HEK293 (cell line): Measurements from ENCODE around the gene LHFPL4.

Source experiments
- CTCF ChIA-PET: fragments of 350-600 bp; formaldehyde crosslinking; extraction: SDS; loops from one replicate; lab custom pipeline; 2021; ENCODE audit warnings: antibody characterized with exemption; lab: Yijun Ruan, JAX
- POLR2A ChIA-PET: fragments of 300-600 bp; formaldehyde crosslinking; extraction: SDS; loops from one replicate; lab custom pipeline; 2020; ENCODE audit warnings: antibody characterized with exemption, inconsistent platforms; lab: Yijun Ruan, JAX
- H3K27ac ChIP-seq: fragments of 200-500 bp; sonication (Bioruptor generic); 2 replicates; pipeline ENCODE4 v1.5.1; 2014; ENCODE audit warnings: low read depth, low read length, control low read depth, inconsistent platforms; ENCODE audit errors: extremely low read depth
- H3K36me3 ChIP-seq, 2 experiments: fragments of 200-500 bp in 1 of 2; sonication (Bioruptor generic) in 1 of 2; 1 replicate in 1 of 2; 2 replicates in 1 of 2; pipeline ENCODE4 v1.5.1; 2014 to 2017; ENCODE audit warnings: inconsistent platforms in 2 of 2, low read length in 2 of 2; ENCODE audit not compliant: control insufficient read depth in 2 of 2, insufficient read depth in 1 of 2
- H3K4me1 ChIP-seq: fragments of 200-500 bp; sonication (Bioruptor generic); 2 replicates; pipeline ENCODE4 v1.5.1; 2014; ENCODE audit warnings: mild to moderate bottlenecking, low read length, inconsistent platforms; ENCODE audit not compliant: control insufficient read depth, insufficient read depth
- H3K4me3 ChIP-seq: 2 replicates; pipeline ENCODE4 v1.5.1; 2011; ENCODE audit warnings: low read depth, mild to moderate bottlenecking, control low read depth, low read length, moderate library complexity
- H3K9me3 ChIP-seq: fragments of 200-500 bp; sonication (Bioruptor generic); 2 replicates; pipeline ENCODE4 v1.5.1; 2014; ENCODE audit warnings: low read depth, low read length, inconsistent platforms; ENCODE audit not compliant: control insufficient read depth, insufficient read depth
- CTCF ChIP-seq: fragments of 450-650 bp; formaldehyde crosslinking; IDR thresholded peaks from 2 replicates; pipeline ENCODE4 v1.5.1; 2016; ENCODE audit warnings: missing biosample characterization, missing genetic modification characterization
- KLF9 ChIP-seq: fragments of 450-650 bp; formaldehyde crosslinking; IDR thresholded peaks from 2 replicates; pipeline ENCODE4 v1.5.1; 2016; ENCODE audit warnings: missing biosample characterization, missing genetic modification characterization, low read depth
- MYNN ChIP-seq: fragments of 450-650 bp; formaldehyde crosslinking; IDR thresholded peaks from 2 replicates; pipeline ENCODE4 v1.5.1; 2016; ENCODE audit warnings: missing biosample characterization, missing genetic modification characterization, borderline replicate concordance
- MZF1 ChIP-seq: fragments of 450-650 bp; formaldehyde crosslinking; IDR thresholded peaks from 2 replicates; pipeline ENCODE4 v1.5.1; 2017; ENCODE audit warnings: missing biosample characterization, missing genetic modification characterization, borderline replicate concordance
- RBAK ChIP-seq: fragments of 450-650 bp; formaldehyde crosslinking; IDR thresholded peaks from 2 replicates; pipeline ENCODE4 v1.5.1; 2016; ENCODE audit warnings: missing biosample characterization, missing genetic modification characterization
- SP2 ChIP-seq: fragments of 450-650 bp; formaldehyde crosslinking; IDR thresholded peaks from 2 replicates; pipeline ENCODE4 v1.5.1; 2016; ENCODE audit warnings: missing biosample characterization, missing genetic modification characterization
- ZBTB20 ChIP-seq: fragments of 450-650 bp; formaldehyde crosslinking; IDR thresholded peaks from 2 replicates; pipeline ENCODE4 v1.5.1; 2016; ENCODE audit warnings: missing biosample characterization, missing genetic modification characterization
- ZFP41 ChIP-seq: fragments of 450-650 bp; formaldehyde crosslinking; IDR thresholded peaks from 2 replicates; pipeline ENCODE4 v1.5.1; 2016; ENCODE audit warnings: missing biosample characterization, missing genetic modification characterization, borderline replicate concordance
- ZNF138 ChIP-seq: fragments of 450-650 bp; formaldehyde crosslinking; IDR thresholded peaks from 2 replicates; pipeline ENCODE4 v1.5.1; 2016; ENCODE audit warnings: missing biosample characterization, missing genetic modification characterization, borderline replicate concordance
- ZNF184 ChIP-seq: fragments of 450-650 bp; IDR thresholded peaks from 2 replicates; pipeline ENCODE4 v1.5.1; 2018; ENCODE audit warnings: missing biosample characterization, mild to moderate bottlenecking, missing genetic modification characterization
- ZNF248 ChIP-seq: fragments of 450-650 bp; formaldehyde crosslinking; IDR thresholded peaks from 2 replicates; pipeline ENCODE4 v1.5.1; 2017; ENCODE audit warnings: missing biosample characterization, missing genetic modification characterization
- ZNF302 ChIP-seq: fragments of 450-650 bp; formaldehyde crosslinking; IDR thresholded peaks from 2 replicates; pipeline ENCODE4 v1.5.1; 2016; ENCODE audit warnings: missing biosample characterization, missing genetic modification characterization, low read depth
- ZNF335 ChIP-seq: fragments of 450-650 bp; formaldehyde crosslinking; conservative IDR thresholded peaks from 2 replicates; pipeline ENCODE4 v1.5.1; 2016; ENCODE audit warnings: missing biosample characterization, missing genetic modification characterization
- ZNF48 ChIP-seq: fragments of 450-650 bp; formaldehyde crosslinking; IDR thresholded peaks from 2 replicates; pipeline ENCODE4 v1.5.1; 2016; ENCODE audit warnings: missing biosample characterization, missing genetic modification characterization
- ZNF558 ChIP-seq: fragments of 450-650 bp; formaldehyde crosslinking; IDR thresholded peaks from 2 replicates; pipeline ENCODE4 v1.5.1; 2016; ENCODE audit warnings: missing biosample characterization, missing genetic modification characterization
- ZNF645 ChIP-seq: fragments of 450-650 bp; formaldehyde crosslinking; IDR thresholded peaks from 2 replicates; pipeline ENCODE4; 2016; ENCODE audit warnings: missing biosample characterization, missing genetic modification characterization
- ZNF654 ChIP-seq: fragments of 450-650 bp; formaldehyde crosslinking; IDR thresholded peaks from 2 replicates; pipeline ENCODE4 v1.5.1; 2016; ENCODE audit warnings: low read depth, missing biosample characterization, missing genetic modification characterization
- ZNF670 ChIP-seq: fragments of 450-650 bp; formaldehyde crosslinking; IDR thresholded peaks from 2 replicates; pipeline ENCODE4 v1.5.1; 2016; ENCODE audit warnings: missing biosample characterization, missing genetic modification characterization, low read depth
- ZNF692 ChIP-seq: fragments of 450-650 bp; formaldehyde crosslinking; IDR thresholded peaks from 2 replicates; pipeline ENCODE4 v1.5.1; 2016; ENCODE audit warnings: missing biosample characterization, missing genetic modification characterization
- ZSCAN16 ChIP-seq: fragments of 450-650 bp; formaldehyde crosslinking; IDR thresholded peaks from 2 replicates; pipeline ENCODE4 v1.5.1; 2016; ENCODE audit warnings: missing biosample characterization, missing genetic modification characterization
- TF ChIP-seq, protein P1 (sequence below): fragments of 450-650 bp; formaldehyde crosslinking; IDR thresholded peaks from 2 replicates; pipeline ENCODE4 v1.5.1; 2017; ENCODE audit warnings: missing biosample characterization, missing genetic modification characterization
- TF ChIP-seq, protein P2 (sequence below): fragments of 450-650 bp; formaldehyde crosslinking; IDR thresholded peaks from 2 replicates; pipeline ENCODE4 v1.5.1; 2016; ENCODE audit warnings: missing biosample characterization, missing genetic modification characterization
- TF ChIP-seq, protein P3 (sequence below): IDR thresholded peaks from 2 replicates; pipeline ENCODE4 v1.6.1; 2011; ENCODE audit warnings: mild to moderate bottlenecking, low read depth, low read length, borderline replicate concordance

Gene LHFPL4

GRCh38 chr3:9503283-9503682, 50.3 kb downstream of the LHFPL4 start (continued):
- TF ChIP-seq CTCF (tag by site-specific recombination) (peak; percentile 73), ZBTB20 (no peak), SP2 (no peak), ZNF654 (tag by site-specific recombination) (peak; percentile 78), ZNF302 (tag by site-specific recombination) (no peak), ZNF248 (no peak)
- TF ChIP-seq, protein P1, sequence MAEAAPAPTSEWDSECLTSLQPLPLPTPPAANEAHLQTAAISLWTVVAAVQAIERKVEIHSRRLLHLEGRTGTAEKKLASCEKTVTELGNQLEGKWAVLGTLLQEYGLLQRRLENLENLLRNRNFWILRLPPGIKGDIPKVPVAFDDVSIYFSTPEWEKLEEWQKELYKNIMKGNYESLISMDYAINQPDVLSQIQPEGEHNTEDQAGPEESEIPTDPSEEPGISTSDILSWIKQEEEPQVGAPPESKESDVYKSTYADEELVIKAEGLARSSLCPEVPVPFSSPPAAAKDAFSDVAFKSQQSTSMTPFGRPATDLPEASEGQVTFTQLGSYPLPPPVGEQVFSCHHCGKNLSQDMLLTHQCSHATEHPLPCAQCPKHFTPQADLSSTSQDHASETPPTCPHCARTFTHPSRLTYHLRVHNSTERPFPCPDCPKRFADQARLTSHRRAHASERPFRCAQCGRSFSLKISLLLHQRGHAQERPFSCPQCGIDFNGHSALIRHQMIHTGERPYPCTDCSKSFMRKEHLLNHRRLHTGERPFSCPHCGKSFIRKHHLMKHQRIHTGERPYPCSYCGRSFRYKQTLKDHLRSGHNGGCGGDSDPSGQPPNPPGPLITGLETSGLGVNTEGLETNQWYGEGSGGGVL: no peak

- POLR2A ChIA-PET: no interaction called here
- Histone ChIP-seq H3K36me3 (no peaks in the 10 kb centered on the region), H3K4me1 (no peaks in the 10 kb centered on the region), H3K27ac (no peak overlapping the region), H3K9me3 (no peaks in the 10 kb centered on the region), H3K4me3 (no peak overlapping the region)
- CTCF ChIA-PET: interaction anchor here (0.6 to 1.5 kb wide), 20 partner anchors 9 to 1751 kb away, joined by 3 to 5 read pairs (median 3); partner anchors contain the start of gene MTMR14
- TF ChIP-seq, protein P2, sequence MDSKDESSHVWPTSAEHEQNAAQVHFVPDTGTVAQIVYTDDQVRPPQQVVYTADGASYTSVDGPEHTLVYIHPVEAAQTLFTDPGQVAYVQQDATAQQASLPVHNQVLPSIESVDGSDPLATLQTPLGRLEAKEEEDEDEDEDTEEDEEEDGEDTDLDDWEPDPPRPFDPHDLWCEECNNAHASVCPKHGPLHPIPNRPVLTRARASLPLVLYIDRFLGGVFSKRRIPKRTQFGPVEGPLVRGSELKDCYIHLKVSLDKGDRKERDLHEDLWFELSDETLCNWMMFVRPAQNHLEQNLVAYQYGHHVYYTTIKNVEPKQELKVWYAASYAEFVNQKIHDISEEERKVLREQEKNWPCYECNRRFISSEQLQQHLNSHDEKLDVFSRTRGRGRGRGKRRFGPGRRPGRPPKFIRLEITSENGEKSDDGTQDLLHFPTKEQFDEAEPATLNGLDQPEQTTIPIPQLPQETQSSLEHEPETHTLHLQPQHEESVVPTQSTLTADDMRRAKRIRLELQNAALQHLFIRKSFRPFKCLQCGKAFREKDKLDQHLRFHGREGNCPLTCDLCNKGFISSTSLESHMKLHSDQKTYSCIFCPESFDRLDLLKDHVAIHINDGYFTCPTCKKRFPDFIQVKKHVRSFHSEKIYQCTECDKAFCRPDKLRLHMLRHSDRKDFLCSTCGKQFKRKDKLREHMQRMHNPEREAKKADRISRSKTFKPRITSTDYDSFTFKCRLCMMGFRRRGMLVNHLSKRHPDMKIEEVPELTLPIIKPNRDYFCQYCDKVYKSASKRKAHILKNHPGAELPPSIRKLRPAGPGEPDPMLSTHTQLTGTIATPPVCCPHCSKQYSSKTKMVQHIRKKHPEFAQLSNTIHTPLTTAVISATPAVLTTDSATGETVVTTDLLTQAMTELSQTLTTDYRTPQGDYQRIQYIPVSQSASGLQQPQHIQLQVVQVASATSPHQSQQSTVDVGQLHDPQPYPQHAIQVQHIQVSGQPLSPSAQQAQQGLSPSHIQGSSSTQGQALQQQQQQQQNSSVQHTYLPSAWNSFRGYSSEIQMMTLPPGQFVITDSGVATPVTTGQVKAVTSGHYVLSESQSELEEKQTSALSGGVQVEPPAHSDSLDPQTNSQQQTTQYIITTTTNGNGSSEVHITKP: no peak
- TF ChIP-seq MYNN (no peak), RBAK (no peak), KLF9 (tag by site-specific recombination) (no peak), ZNF692 (no peak), CTCF (tag by site-specific recombination) (no peak), ZFP41 (no peak), ZNF184 (no peak), ZNF48 (no peak), ZNF335 (tag by site-specific recombination) (no peak), ZNF645 (tag by site-specific recombination) (no peak), ZNF558 (no peak), MZF1 (tag by site-specific recombination) (no peak), ZSCAN16 (no peak), ZNF670 (tag by site-specific recombination) (no peak), ZNF138 (tag by site-specific recombination) (no peak)
- TF ChIP-seq, protein P3, sequence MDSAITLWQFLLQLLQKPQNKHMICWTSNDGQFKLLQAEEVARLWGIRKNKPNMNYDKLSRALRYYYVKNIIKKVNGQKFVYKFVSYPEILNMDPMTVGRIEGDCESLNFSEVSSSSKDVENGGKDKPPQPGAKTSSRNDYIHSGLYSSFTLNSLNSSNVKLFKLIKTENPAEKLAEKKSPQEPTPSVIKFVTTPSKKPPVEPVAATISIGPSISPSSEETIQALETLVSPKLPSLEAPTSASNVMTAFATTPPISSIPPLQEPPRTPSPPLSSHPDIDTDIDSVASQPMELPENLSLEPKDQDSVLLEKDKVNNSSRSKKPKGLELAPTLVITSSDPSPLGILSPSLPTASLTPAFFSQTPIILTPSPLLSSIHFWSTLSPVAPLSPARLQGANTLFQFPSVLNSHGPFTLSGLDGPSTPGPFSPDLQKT: no peak
Observed at GRCh38 chr3:9501226-9501625, 52.4 kb downstream of the LHFPL4 start.
